Effector memory CD4-positive, alpha-beta T cell (primary cell): Measurements from ENCODE around the gene FUCA2.

Source experiments
- DNase-seq, 3 donors: peaks; one replicate each; pipeline ENCODE4 v3.0.0-alpha.2; 2020
- H3K27ac ChIP-seq: 2 replicates; pipeline ENCODE4 v1.7.0; 2013; ENCODE audit warnings: mild to moderate bottlenecking, low read length, moderate library complexity; ENCODE audit not compliant: insufficient read depth, poor library complexity, severe bottlenecking
- H3K27me3 ChIP-seq: replicated peaks from 2 replicates; pipeline ENCODE4 v1.7.0; 2013; ENCODE audit warnings: mild to moderate bottlenecking, low read length; ENCODE audit not compliant: insufficient read depth, control insufficient read depth, poor library complexity, severe bottlenecking
- H3K36me3 ChIP-seq: 2 replicates; pipeline ENCODE4 v1.7.0; 2013; ENCODE audit warnings: mild to moderate bottlenecking, low read length, moderate library complexity; ENCODE audit not compliant: control insufficient read depth, insufficient read depth
- H3K4me1 ChIP-seq: 2 replicates; pipeline ENCODE4 v1.7.0; 2013; ENCODE audit warnings: low read length, mild to moderate bottlenecking; ENCODE audit not compliant: control insufficient read depth, insufficient read depth, poor library complexity, severe bottlenecking
- H3K4me3 ChIP-seq: 2 replicates; pipeline ENCODE4 v1.7.0; 2013; ENCODE audit warnings: low read length, low read depth, mild to moderate bottlenecking; ENCODE audit not compliant: insufficient read depth, poor library complexity, severe bottlenecking
- H3K9me3 ChIP-seq: 2 replicates; pipeline ENCODE4 v1.7.0; 2013; ENCODE audit warnings: mild to moderate bottlenecking, low read length, moderate library complexity; ENCODE audit not compliant: control insufficient read depth

The FUCA2 gene

DNA sequence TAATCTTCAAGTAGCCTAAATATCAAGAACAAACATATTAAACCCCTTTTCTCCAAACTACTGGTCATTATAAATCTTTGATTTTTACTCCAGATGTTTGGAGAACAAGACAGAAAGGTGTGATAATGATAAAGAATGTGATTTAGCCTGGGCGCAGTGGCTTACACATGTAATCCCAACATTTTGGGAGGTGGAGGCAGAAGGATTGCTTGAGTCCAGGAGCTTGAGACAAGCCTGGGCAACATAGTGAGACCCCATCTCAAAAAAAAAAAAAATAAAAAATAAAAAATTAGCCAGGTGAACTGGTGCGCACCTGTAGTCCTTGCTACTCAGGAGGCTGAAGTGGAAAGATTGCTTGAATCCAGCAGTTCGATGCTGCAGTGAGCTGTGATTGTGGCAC is 35.1 kb upstream of the FUCA2 start:
- Histone ChIP-seq H3K4me3 (no peak overlapping the region), H3K4me1 (peaks cover 56% of the 10 kb centered on the region), H3K9me3 (no peaks in the 10 kb centered on the region), H3K27me3 (no peaks in the 10 kb centered on the region), H3K27ac (no peak overlapping the region), H3K36me3 (no peaks in the 10 kb centered on the region)
- no peak for DNase-seq

- H3K36me3 ChIP-seq, result no peaks in the 10 kb centered on the region
- no peak for DNase-seq
- no peaks in the 10 kb centered on the region for H3K27me3 ChIP-seq
- H3K27ac ChIP-seq, result peak overlapping the region; percentile 54
- H3K4me1 ChIP-seq, result peaks cover 61% of the 10 kb centered on the region
- H3K4me3 ChIP-seq, result peak overlapping the region; percentile 19
- H3K9me3 ChIP-seq, result no peaks in the 10 kb centered on the region
Measured at GRCh38 chr6:143545976-143546547, 34.5 kb upstream of the FUCA2 start.

- Histone ChIP-seq H3K27ac (peak overlapping the region; percentile 54), H3K4me3 (no peak overlapping the region)
Measured at GRCh38 chr6:143545165-143545564, 33.6 kb upstream of the FUCA2 start.

GRCh38 chr6:143544011-143544696 is 32.6 kb upstream of the FUCA2 start:
- Histone ChIP-seq H3K9me3 (no peaks in the 10 kb centered on the region), H3K4me3 (no peak overlapping the region), H3K27ac (peak overlapping the region; percentile 2), H3K36me3 (no peaks in the 10 kb centered on the region), H3K27me3 (no peaks in the 10 kb centered on the region), H3K4me1 (peaks cover 74% of the 10 kb centered on the region)
- DNase-seq, result no peak

More at GRCh38 chr6:143545165-143545564, 33.6 kb upstream of the FUCA2 start:
- no peaks in the 10 kb centered on the region for H3K9me3 ChIP-seq
- no peaks in the 10 kb centered on the region for H3K27me3 ChIP-seq
- DNase-seq, result no peak
- H3K4me1 ChIP-seq, result peaks cover 70% of the 10 kb centered on the region
- no peaks in the 10 kb centered on the region for H3K36me3 ChIP-seq

- peaks cover 70% of the 10 kb centered on the region for H3K4me1 ChIP-seq
- H3K27me3 ChIP-seq, result no peaks in the 10 kb centered on the region
- no peaks in the 10 kb centered on the region for H3K36me3 ChIP-seq
- no peak for DNase-seq
- no peak overlapping the region for H3K27ac ChIP-seq
- no peaks in the 10 kb centered on the region for H3K9me3 ChIP-seq
- no peak overlapping the region for H3K4me3 ChIP-seq
Measured at GRCh38 chr6:143543435-143543834, 31.9 kb upstream of the FUCA2 start.

DNA sequence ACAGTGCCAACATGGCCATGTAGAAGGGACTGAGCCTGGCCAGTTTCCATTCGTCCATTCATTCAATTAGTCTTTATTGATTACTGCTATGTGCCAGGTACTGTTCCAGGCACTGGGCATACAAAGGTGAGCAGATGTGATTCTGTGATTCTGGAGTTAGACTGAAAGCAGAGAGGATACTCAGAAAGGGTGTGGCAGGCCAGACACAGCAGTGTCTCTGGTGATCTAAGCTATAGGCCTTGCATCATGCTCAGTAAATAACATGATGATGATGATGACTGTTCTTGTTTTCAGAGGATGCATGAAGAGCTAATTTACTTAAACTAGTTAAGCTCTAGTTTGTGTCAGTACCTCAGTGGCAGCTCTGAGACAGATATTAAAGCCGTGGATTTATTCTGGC is 31.4 kb upstream of the FUCA2 start:
- H3K4me1 ChIP-seq, result peaks cover 74% of the 10 kb centered on the region
- DNase-seq, result no peak
- H3K36me3 ChIP-seq, result no peaks in the 10 kb centered on the region
- H3K27ac ChIP-seq, result no peak overlapping the region
- H3K4me3 ChIP-seq, result no peak overlapping the region
- no peaks in the 10 kb centered on the region for H3K27me3 ChIP-seq
- no peaks in the 10 kb centered on the region for H3K9me3 ChIP-seq

DNA sequence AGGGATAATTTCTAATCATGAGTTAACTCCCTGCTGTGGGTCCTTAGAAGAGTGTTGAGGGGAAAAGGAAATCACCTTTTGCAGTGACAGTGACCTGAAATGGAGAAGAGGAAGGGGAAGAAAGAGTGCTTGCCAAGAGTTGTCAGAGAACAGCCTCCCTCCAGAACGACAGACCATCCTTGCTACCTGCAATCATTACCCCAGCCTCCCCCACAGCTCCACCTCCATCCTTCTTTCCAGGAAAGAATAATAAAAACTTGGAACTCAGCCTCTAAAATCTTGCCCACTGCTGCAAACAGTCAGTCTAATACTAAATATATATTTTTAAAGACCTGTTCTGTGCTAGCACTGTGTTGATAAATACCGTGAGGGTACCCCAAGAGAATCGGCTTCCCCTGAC is 28.7 kb upstream of the FUCA2 start:
- no peaks in the 10 kb centered on the region for H3K27me3 ChIP-seq
- no peak for DNase-seq
- H3K36me3 ChIP-seq, result no peaks in the 10 kb centered on the region
- no peak overlapping the region for H3K4me3 ChIP-seq
- H3K4me1 ChIP-seq, result peaks cover 67% of the 10 kb centered on the region
- H3K27ac ChIP-seq, result peak overlapping the region; percentile 59
- H3K9me3 ChIP-seq, result no peaks in the 10 kb centered on the region

GRCh38 chr6:143539734-143540133 is 28.2 kb upstream of the FUCA2 start:
- no peak for DNase-seq
- H3K4me1 ChIP-seq, result peaks cover 62% of the 10 kb centered on the region
- H3K4me3 ChIP-seq, result peak overlapping the region; percentile 69
- H3K9me3 ChIP-seq, result no peaks in the 10 kb centered on the region
- H3K27me3 ChIP-seq, result no peaks in the 10 kb centered on the region
- H3K36me3 ChIP-seq, result no peaks in the 10 kb centered on the region
- peak overlapping the region; percentile 59 for H3K27ac ChIP-seq

- no peaks in the 10 kb centered on the region for H3K9me3 ChIP-seq
- peaks cover 56% of the 10 kb centered on the region for H3K4me1 ChIP-seq
- H3K36me3 ChIP-seq, result no peaks in the 10 kb centered on the region
- peak overlapping the region; percentile 59 for H3K27ac ChIP-seq
- H3K4me3 ChIP-seq, result peak overlapping the region; percentile 69
- no peaks in the 10 kb centered on the region for H3K27me3 ChIP-seq
- no peak for DNase-seq
Measured at GRCh38 chr6:143539106-143539505, 27.6 kb upstream of the FUCA2 start.

DNA sequence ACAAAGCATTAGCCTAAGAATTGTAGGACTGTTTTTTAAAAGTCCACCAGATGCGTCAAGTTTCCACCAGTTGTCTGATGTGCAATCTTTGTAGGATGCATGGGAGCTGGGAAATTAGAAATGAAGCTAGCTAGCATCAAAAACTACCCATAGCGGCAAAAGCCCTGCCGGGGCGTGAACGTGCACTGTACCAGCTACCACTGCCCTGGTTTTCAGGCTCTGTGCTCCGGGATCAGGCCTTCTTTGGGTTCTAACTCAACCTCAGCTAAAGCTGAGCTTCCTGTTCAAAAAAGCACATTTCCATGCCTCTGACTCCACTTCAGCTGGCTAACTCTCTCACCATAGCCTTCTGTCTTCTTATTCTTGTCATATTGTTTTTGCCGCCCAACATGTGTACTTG is 26.9 kb upstream of the FUCA2 start:
- no peaks in the 10 kb centered on the region for H3K36me3 ChIP-seq
- DNase-seq, result no peak
- H3K4me3 ChIP-seq, result peak overlapping the region; percentile 69
- peak overlapping the region; percentile 59 for H3K27ac ChIP-seq
- no peaks in the 10 kb centered on the region for H3K27me3 ChIP-seq
- no peaks in the 10 kb centered on the region for H3K9me3 ChIP-seq
- H3K4me1 ChIP-seq, result peaks cover 50% of the 10 kb centered on the region
